ENCODE measurements around the gene ANO4.

- TF ChIP-seq ZFP3 (CRISPR knock-in tag; IDR thresholded peaks at IDR 0.05) = no peak
- no peak for TF ChIP-seq BACH2 (CRISPR knock-in tag; IDR thresholded peaks at IDR 0.05; ENCODE audit: borderline replicate concordance)
- no peak for TF ChIP-seq ARNTL (CRISPR knock-in tag; IDR thresholded peaks at IDR 0.05; ENCODE audit: borderline replicate concordance, low read depth)
- no peak for TF ChIP-seq ZNF70 (CRISPR knock-in tag; IDR thresholded peaks at IDR 0.05)
- TF ChIP-seq PATZ1 (CRISPR knock-in tag; IDR thresholded peaks at IDR 0.05; ENCODE audit: borderline replicate concordance) = no peak
Observed at GRCh38 chr12:100982511-100983183, 188.1 kb downstream of the ANO4 start.
